Small intestine (tissue), 7 donors: ENCODE data around the gene KRTAP10-12. TPM values are rescaled to one million over a fixed set of nuclear protein-coding genes. Genes with fewer than 3 reads are reported as not detected.

Source experiments
- DNase-seq, 2 donors: peaks; one replicate each; pipeline versions ENCODE4 v3.0.0 to v3.0.0-alpha.2; 2013
- FAIRE-seq: peaks from 2 replicates; lab custom pipeline; 2012; peaks lifted over from hg19 to GRCh38; lab: Jason Lieb, UNC
- H3K27ac ChIP-seq, 3 donors: one replicate each; pipeline ENCODE4 v1.5.1; 2013; ENCODE audit warnings: low read length in 2 of 3, mild to moderate bottlenecking in 2 of 3, control low read depth in 1 of 3, inconsistent platforms in 1 of 3, low read depth in 1 of 3, moderate library complexity in 1 of 3
- H3K27me3 ChIP-seq, 3 donors: one replicate each; pipeline ENCODE4 v1.6.1; 2013; ENCODE audit warnings: low read length in 3 of 3, inconsistent platforms in 1 of 3; ENCODE audit not compliant: control insufficient read depth in 3 of 3, insufficient read depth in 3 of 3
- H3K36me3 ChIP-seq, 3 donors: one replicate each; pipeline ENCODE4 v1.6.1; 2013; ENCODE audit warnings: low read length in 3 of 3, inconsistent platforms in 1 of 3, low read depth in 1 of 3, mild to moderate bottlenecking in 1 of 3, moderate library complexity in 1 of 3; ENCODE audit not compliant: control insufficient read depth in 3 of 3, insufficient read depth in 2 of 3
- H3K4me1 ChIP-seq, 3 donors: one replicate each; pipeline ENCODE4 v1.6.1; 2013; ENCODE audit warnings: low read length in 2 of 3, inconsistent platforms in 1 of 3, low read depth in 1 of 3, mild to moderate bottlenecking in 1 of 3, moderate library complexity in 1 of 3; ENCODE audit not compliant: control insufficient read depth in 3 of 3, insufficient read depth in 2 of 3
- H3K4me3 ChIP-seq, 3 donors: one replicate each; pipeline ENCODE4 v1.5.1; 2013; ENCODE audit warnings: low read length in 3 of 3, control low read depth in 1 of 3, inconsistent platforms in 1 of 3, low read depth in 1 of 3, mild to moderate bottlenecking in 1 of 3, moderate library complexity in 1 of 3
- H3K9me3 ChIP-seq, 2 donors: one replicate each; pipeline ENCODE4 v1.6.1; 2013; ENCODE audit warnings: low read depth in 1 of 2, low read length in 1 of 2; ENCODE audit not compliant: control insufficient read depth in 2 of 2, insufficient read depth in 1 of 2
- WGBS, 3 donors: extraction: QIAGEN DNeasy Blood & Tissue Kit; methylation state at CpG; one replicate each; pipeline ENCODE4 v1.1.7; 2013; 5-methylcytosine and 5-hydroxymethylcytosine counted together
- polyA plus RNA-seq, 4 donors: library from polyadenylated mRNA; stranded (reverse) in 3 of 4; unstranded in 1 of 4; fragments of 200-250 nt in 3 of 4; fragments of 120-200 nt in 1 of 4; gene quantifications; one replicate each; pipeline versions ENCODE4 v1.2.1 to v1.2.3, GENCODE V29; 2013
- donor health status: healthy with polysubstance abuse.
- donor health status: control.
- donor health status: control.
- donor health status: Bipolar disorder and iron deficiency.
- donor health status: healthy.

KRTAP10-12 gene
- polyA plus RNA-seq, 4 donors, result not detected

DNA sequence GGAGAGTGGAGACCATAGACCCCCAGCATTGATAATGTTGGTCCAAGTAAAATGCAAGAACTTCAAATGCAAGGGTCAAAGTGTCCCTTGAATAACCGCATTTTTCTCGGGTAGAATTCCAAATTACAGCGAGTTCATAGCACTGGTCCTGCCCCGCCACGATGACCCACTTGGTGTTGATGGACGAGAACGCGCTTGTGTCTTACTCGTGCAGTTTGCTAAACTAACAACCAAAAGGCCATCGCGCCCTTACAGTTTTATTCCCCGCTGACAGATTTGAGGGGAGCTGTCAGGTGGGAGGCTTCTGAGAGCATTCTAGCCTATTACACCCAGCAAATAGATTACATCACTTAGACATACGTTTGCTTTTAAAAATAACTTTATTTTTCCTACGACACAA is 31.7 kb downstream of the KRTAP10-12 start:
- Histone ChIP-seq H3K27me3 (peaks cover 2 to 16% (median 12%) of the 10 kb centered on the region in 3 donors), H3K4me1 (peaks cover 0 to under 1% (median 0%) of the 10 kb centered on the region in 3 donors), H3K4me3 (no peak overlapping the region), H3K9me3 (no peaks in the 10 kb centered on the region), H3K36me3 (no peaks in the 10 kb centered on the region), H3K27ac (no peak overlapping the region)
- DNase-seq (no peak), FAIRE-seq (no peak)
- 84 to 89% (median 87%) methylated on average over 14 of the region's 14 CpGs for WGBS, 3 donors

DNA sequence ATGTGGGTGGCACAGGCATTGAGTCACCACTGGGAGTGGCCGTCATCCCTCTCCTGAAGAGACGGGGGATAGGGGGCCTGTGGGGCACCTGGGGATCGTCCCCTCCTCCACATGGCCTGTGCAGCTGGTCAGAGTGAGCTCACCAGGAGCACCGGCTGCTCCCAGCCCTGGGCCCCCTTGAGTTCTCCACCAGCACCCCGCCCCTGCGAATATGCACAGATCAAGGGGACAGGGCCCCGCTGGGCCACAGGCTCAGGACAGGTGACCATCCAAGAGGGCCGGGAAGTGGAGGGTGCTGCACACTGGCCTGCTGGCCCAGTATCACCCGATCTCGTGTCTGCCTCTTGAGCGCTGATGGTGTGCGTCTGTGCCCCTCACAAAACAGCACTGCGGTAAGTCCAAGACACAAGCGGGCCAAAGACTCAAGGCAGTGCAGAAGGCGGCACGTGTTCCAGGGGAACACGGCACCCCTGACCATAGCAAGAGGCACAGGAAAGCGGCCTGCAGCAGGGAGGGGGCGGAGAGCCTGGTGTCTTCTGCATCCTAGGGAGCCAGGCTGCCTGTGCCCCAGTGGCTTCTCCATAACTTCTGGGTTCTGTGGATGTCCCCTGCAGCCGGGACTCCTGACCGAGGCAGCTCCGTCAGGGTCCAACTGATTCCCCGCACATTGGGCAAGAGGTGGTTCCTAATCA is 32.5 kb downstream of the KRTAP10-12 start:
- H3K4me1 ChIP-seq, result no peaks in the 10 kb centered on the region
- H3K36me3 ChIP-seq, result no peaks in the 10 kb centered on the region
- DNase-seq (no peak), FAIRE-seq (no peak)
- no peak overlapping the region for H3K4me3 ChIP-seq
- no peak overlapping the region for H3K27ac ChIP-seq
- peaks cover 2 to 9% (median 6%) of the 10 kb centered on the region in 3 donors for H3K27me3 ChIP-seq
- H3K9me3 ChIP-seq, result no peaks in the 10 kb centered on the region
- 85 to 91% (median 87%) methylated on average over 23 of the region's 23 CpGs for WGBS, 3 donors

DNA sequence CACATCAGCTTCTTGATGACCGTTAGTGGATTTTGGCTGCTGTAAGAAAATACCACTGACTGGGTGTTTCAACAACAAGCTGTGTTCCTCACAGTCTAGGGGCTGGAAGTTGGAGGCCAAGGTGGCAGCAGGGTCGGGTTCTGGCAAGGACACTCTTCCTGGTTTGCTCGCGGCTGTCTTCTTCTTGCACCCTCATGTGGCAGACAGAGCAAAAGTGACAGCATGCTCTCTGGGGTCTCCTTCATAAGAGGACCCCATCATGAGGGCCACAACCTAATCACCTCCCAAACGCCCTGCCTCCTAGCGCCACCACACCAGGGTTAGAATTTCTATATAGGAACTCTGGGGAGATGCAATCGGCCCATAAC is 33.0 kb downstream of the KRTAP10-12 start:
- Histone ChIP-seq H3K36me3 (no peaks in the 10 kb centered on the region), H3K9me3 (peaks cover 0 to 4% of the 10 kb centered on the region in 2 donors), H3K4me1 (no peaks in the 10 kb centered on the region), H3K27ac (no peak overlapping the region), H3K4me3 (no peak overlapping the region), H3K27me3 (peaks cover 1 to 6% (median 6%) of the 10 kb centered on the region in 3 donors)
- DNase-seq (no peak), FAIRE-seq (no peak)
- WGBS, 3 donors, result 81 to 91% (median 88%) methylated on average over 7 of the region's 7 CpGs

DNA sequence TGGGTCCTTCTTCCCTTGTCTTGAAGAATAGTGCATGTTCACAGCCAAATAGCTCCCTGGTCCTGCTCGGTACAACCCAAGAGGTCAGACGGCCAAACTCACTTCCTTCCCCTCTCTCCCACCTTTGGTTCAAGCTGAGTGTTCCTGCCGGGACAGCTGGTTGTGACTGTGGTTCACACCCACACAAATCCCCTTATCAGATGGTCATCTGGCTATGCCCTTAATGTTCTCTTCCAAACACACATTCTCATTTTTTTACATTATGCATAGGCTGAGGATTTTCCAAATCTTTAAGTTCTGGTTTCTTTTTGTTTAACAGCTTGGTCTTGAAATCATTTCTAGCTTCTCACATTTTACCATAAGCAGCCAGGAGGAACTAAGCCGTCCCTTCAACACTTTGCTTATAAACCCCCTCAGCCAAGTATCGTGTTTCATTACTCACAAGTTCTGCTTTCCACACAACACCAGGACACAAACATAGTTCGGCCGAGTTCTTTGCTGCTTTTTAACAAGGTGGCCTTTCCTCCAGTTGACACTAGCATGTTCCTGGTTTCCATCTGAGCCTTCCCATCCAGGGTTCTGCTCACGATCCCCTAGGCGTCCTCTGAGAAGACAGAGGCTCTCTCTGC is 34.1 kb downstream of the KRTAP10-12 start:
- H3K27ac ChIP-seq, result no peak overlapping the region
- DNase-seq (no peak), FAIRE-seq (no peak)
- no peaks in the 10 kb centered on the region for H3K36me3 ChIP-seq
- H3K27me3 ChIP-seq, result peaks cover 0 to 6% (median 5%) of the 10 kb centered on the region in 3 donors
- H3K4me1 ChIP-seq, result no peaks in the 10 kb centered on the region
- 57 to 68% (median 63%) methylated on average over 9 of the region's 9 CpGs for WGBS, 3 donors
- H3K9me3 ChIP-seq, result peaks cover 0 to 12% of the 10 kb centered on the region in 2 donors
- H3K4me3 ChIP-seq, result no peak overlapping the region

DNA sequence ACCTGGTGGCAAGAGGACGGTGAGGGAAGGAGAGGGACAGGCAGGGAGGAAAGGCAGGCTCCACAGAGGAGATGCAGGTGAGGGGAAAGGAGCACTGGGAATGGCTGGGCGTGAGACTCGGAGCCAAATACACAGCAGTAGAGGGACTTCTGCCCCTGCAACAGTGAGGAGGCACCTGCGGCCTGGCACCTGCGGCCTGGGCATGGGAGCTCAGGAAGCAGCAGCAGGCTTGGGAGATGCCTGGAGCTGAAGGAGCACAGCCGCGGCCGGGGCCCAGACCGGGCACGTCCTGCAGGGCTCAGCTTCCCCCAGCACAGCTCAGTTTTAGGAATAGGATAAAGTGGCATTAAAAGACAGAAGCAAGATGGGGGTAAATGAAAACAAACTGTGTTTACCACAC is 35.3 kb downstream of the KRTAP10-12 start:
- Histone ChIP-seq H3K4me3 (no peak overlapping the region), H3K27me3 (peaks cover 0 to 6% (median 0%) of the 10 kb centered on the region in 3 donors), H3K36me3 (no peaks in the 10 kb centered on the region), H3K9me3 (peaks cover 0 to 24% of the 10 kb centered on the region in 2 donors), H3K4me1 (no peaks in the 10 kb centered on the region), H3K27ac (no peak overlapping the region)
- DNase-seq (no peak), FAIRE-seq (no peak)
- 90 to 94% (median 93%) methylated on average over 10 of the region's 10 CpGs for WGBS, 3 donors

DNA sequence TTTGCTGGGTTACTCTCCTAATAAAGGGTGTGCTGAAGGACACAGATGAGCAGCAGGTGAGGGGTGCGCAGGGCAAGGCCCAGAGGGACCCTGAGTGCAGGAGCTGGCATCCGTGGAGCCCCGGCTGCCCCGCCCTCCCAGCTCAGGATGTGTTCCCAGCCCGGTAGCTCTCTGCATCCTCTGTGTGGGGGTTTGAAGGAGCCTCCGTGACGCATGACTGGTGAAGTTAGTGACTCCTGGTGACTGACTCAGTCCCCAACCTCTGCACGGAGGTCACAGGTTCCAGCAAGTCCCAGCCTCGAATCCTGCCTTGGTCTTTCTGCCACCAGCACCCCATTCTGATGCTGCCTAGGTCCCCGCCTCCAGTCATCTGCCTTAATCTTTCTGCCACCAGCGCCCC is 36.0 kb downstream of the KRTAP10-12 start:
- DNase-seq (no peak), FAIRE-seq (no peak)
- no peak overlapping the region for H3K4me3 ChIP-seq
- 70 to 83% (median 79%) methylated on average over 11 of the region's 11 CpGs for WGBS, 3 donors
- no peaks in the 10 kb centered on the region for H3K4me1 ChIP-seq
- no peaks in the 10 kb centered on the region for H3K36me3 ChIP-seq
- peaks cover 0 to 5% (median 0%) of the 10 kb centered on the region in 3 donors for H3K27me3 ChIP-seq
- H3K9me3 ChIP-seq, result peaks cover 0 to 30% of the 10 kb centered on the region in 2 donors
- H3K27ac ChIP-seq, result no peak overlapping the region

DNA sequence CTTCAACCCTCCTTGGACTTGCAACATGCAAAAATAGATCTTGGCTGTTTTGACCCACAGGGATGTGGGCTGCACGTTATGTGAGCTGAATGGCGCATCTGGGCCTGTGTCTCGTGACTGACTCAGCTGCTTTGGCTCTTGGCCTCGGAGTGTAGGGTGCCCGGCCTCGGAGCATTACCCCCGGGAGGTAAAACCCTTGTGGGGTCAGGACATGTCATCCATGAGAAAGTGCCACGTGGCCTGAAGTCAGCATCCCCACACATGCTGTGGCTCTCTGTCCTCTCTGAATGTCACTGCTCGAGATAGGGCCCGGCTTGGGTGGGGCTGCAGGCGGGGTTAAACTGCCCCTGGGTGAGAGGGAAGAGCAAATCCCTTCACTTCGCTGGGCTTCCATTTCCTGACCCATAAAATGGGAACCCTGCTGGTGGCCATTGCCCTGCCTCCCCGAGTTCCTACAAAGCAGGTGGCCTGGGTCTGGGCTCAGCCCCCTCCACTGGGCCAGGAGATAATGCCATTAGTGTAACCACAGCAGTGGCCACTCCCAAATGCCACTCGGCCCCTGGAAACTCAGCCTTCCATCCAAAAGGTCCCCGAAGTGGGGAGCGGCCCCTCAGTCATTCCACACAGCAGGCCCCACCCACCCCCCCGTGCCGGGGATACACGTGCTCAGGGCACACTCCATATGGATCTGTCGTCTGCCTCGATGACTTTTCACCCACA is 37.2 kb downstream of the KRTAP10-12 start:
- Histone ChIP-seq H3K36me3 (no peaks in the 10 kb centered on the region), H3K27me3 (peaks cover 0 to 5% (median 0%) of the 10 kb centered on the region in 3 donors), H3K27ac (no peak overlapping the region), H3K4me1 (no peaks in the 10 kb centered on the region), H3K4me3 (no peak overlapping the region), H3K9me3 (peaks cover 0 to 38% of the 10 kb centered on the region in 2 donors)
- DNase-seq (no peak), FAIRE-seq (no peak)
- 71 to 81% (median 73%) methylated on average over 21 of the region's 21 CpGs for WGBS, 3 donors

GRCh38 chr21:44734841-44735240 is 37.9 kb downstream of the KRTAP10-12 start:
- Histone ChIP-seq H3K27ac (no peak overlapping the region), H3K27me3 (peaks cover 0 to 5% (median 0%) of the 10 kb centered on the region in 3 donors), H3K4me1 (no peaks in the 10 kb centered on the region), H3K36me3 (no peaks in the 10 kb centered on the region), H3K4me3 (no peak overlapping the region), H3K9me3 (peaks cover 0 to 43% of the 10 kb centered on the region in 2 donors)
- FAIRE-seq (no peak), DNase-seq (no peak)
- 80 to 91% (median 85%) methylated on average over 14 to 17 of the region's 17 CpGs for WGBS, 3 donors
